Gastrocnemius medialis (tissue), 4 donors: Measurements from ENCODE around the gene PEX13.

Experiments
- CTCF ChIP-seq, 5 experiments: fragments of 450-650 bp in 3 of 5; fragments of 200-600 bp in 2 of 5; sonication (generic) in 2 of 5; IDR thresholded peaks in 4 of 5; conservative IDR thresholded peaks in 1 of 5; 1 replicate in 4 of 5; 2 replicates in 1 of 5; pipeline ENCODE4 v1.5.1; 2016 to 2019; ENCODE audit warnings: antibody characterized with exemption in 5 of 5, mild to moderate bottlenecking in 3 of 5, moderate library complexity in 3 of 5
- POLR2A ChIP-seq, 2 donors: fragments of 450-650 bp; IDR thresholded peaks; one replicate each; pipeline ENCODE4 v1.6.1; 2017; ENCODE audit warnings: antibody characterized with exemption in 2 of 2, mild to moderate bottlenecking in 2 of 2, moderate library complexity in 2 of 2

DNA sequence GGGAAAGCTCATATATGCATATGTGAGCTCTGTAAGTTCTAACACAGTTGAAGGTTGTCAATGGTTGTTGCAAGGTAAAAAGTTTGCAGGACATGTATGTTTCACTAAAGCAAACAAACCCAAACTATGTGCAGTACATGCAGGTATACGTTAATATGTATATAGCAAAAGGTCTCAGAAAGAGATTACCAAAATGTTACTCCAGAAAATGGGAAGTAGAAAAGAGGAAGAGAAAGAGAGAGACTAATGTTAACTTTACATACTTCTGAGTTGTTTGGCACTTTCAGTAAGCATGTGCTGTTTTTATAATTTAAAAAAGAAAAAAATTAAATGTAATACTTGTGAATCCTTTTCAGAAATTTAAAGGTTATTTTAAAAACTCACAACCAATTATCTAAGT, 32.8 kb upstream of the PEX13 start:
- no peak for TF ChIP-seq POLR2A (IDR thresholded peaks at IDR 0.05)
- no peak for TF ChIP-seq CTCF (IDR thresholded peaks at IDR 0.05 in 4 of 5, conservative IDR thresholded peaks at IDR 0.05 in 1 of 5)
